Panc1 (cell line): Measurements from ENCODE around the gene NDRG2. TPM values are rescaled to one million over a fixed set of nuclear protein-coding genes. Genes with fewer than 3 reads are reported as not detected.

Experiments used
- ATAC-seq: fragments of 200-7000 bp; cut with Tn5 transposase; 2 replicates; pipeline ENCODE4 v1.9.1; 2020; ENCODE audit warnings: mild to moderate bottlenecking, moderate library complexity
- BruUV-seq: library from RNA; stranded (reverse); fragments of 400-500 nt; replicated peaks from 2 replicates; lab custom pipeline; 2021; lab: Mats Ljungman, UMichigan
- CTCF ChIA-PET: fragments of 300-600 bp; sonication (Branson Sonifier 250); formaldehyde crosslinking; loops from one replicate; lab custom pipeline; 2022; ENCODE audit warnings: antibody characterized with exemption; lab: Charles Lee
- POLR2A ChIA-PET: fragments of 300-600 bp; sonication (Branson Sonifier 250); formaldehyde crosslinking; loops from one replicate; lab custom pipeline; 2022; ENCODE audit warnings: antibody characterized with exemption; lab: Charles Lee
- DNase-seq: peaks from one replicate; pipeline ENCODE4 v3.0.0-alpha.2; 2010; ENCODE audit warnings: low read depth, low spot score
- H3K27ac ChIP-seq: 2 replicates; pipeline ENCODE4 v1.5.1; 2011; ENCODE audit warnings: mild to moderate bottlenecking, low read length, inconsistent platforms
- H3K27me3 ChIP-seq: fragments of 200-500 bp; sonication (Bioruptor generic); 2 replicates; pipeline ENCODE4 v1.6.0; 2014; ENCODE audit warnings: low read length, inconsistent platforms; ENCODE audit not compliant: control insufficient read depth, insufficient read depth
- H3K36me3 ChIP-seq: fragments of 200-500 bp; sonication (Bioruptor generic); 2 replicates; pipeline ENCODE4 v1.5.1; 2014; ENCODE audit warnings: inconsistent platforms, mild to moderate bottlenecking, low read length, moderate library complexity; ENCODE audit not compliant: control insufficient read depth, insufficient read depth
- H3K4me1 ChIP-seq: 2 replicates; pipeline ENCODE4 v1.5.1; 2011; ENCODE audit warnings: inconsistent platforms, mild to moderate bottlenecking, low read length, moderate library complexity; ENCODE audit not compliant: control insufficient read depth, insufficient read depth
- H3K4me3 ChIP-seq, 2 experiments: 2 replicates each; pipeline ENCODE4 v1.5.1; 2011 to 2012; ENCODE audit warnings: low read depth in 2 of 2, low read length in 2 of 2, mild to moderate bottlenecking in 2 of 2, inconsistent platforms in 1 of 2, moderate library complexity in 1 of 2
- H3K9me3 ChIP-seq: fragments of 200-500 bp; sonication (Bioruptor generic); 2 replicates; pipeline ENCODE4 v1.5.1; 2014; ENCODE audit warnings: low read depth, mild to moderate bottlenecking, inconsistent platforms, low read length, moderate library complexity; ENCODE audit not compliant: control insufficient read depth, insufficient read depth
- POLR2AphosphoS5 ChIP-seq: IDR thresholded peaks from 2 replicates; pipeline ENCODE4 v1.6.1; 2012; ENCODE audit warnings: mild to moderate bottlenecking, low read depth, low read length, moderate library complexity
- SIN3A ChIP-seq: IDR thresholded peaks from 2 replicates; pipeline ENCODE4 v1.6.1; 2012; ENCODE audit warnings: low read depth, mild to moderate bottlenecking, low read length, moderate library complexity, borderline replicate concordance; ENCODE audit not compliant: insufficient read depth
- TCF7L2 ChIP-seq: IDR thresholded peaks from 2 replicates; pipeline ENCODE4 v1.6.1; 2011; ENCODE audit warnings: mild to moderate bottlenecking, low read depth, low read length, inconsistent platforms
- in situ Hi-C: cut with HindIII; loops from 2 replicates; pipeline ENCODE4 v1.10.0; 2016; ENCODE audit warnings: low sequenced_read_pairs, low pct_unique_long_range_greater_than_20kb
- intact Hi-C: fragments of 100-400 bp; cut with micrococcal nuclease; formaldehyde crosslinking; loops from one replicate; pipeline ENCODE4 v1.10.0; 2022; ENCODE audit not compliant: unreplicated experiment
- total RNA-seq: library from RNA; stranded (reverse); gene quantifications from one replicate; pipeline ENCODE4 v1.2.1, GENCODE V29; 2021; ENCODE audit not compliant: unreplicated experiment
- TF ChIP-seq, protein P1 (sequence below): fragments of 450-650 bp; IDR thresholded peaks from 2 replicates; pipeline ENCODE4 v1.5.1; 2017; ENCODE audit warnings: mild to moderate bottlenecking
- TF ChIP-seq, protein P2 (sequence below), 2 experiments: IDR thresholded peaks; 2 replicates each; pipeline ENCODE4 v1.6.1; 2011 to 2012; ENCODE audit warnings: low read depth in 2 of 2, control low read depth in 1 of 2, low read length in 1 of 2, mild to moderate bottlenecking in 1 of 2, moderate library complexity in 1 of 2; ENCODE audit not compliant: insufficient read depth in 1 of 2

Gene NDRG2
- total RNA-seq, 1 experiment from 2014 or later, result 1.6 TPM

DNA sequence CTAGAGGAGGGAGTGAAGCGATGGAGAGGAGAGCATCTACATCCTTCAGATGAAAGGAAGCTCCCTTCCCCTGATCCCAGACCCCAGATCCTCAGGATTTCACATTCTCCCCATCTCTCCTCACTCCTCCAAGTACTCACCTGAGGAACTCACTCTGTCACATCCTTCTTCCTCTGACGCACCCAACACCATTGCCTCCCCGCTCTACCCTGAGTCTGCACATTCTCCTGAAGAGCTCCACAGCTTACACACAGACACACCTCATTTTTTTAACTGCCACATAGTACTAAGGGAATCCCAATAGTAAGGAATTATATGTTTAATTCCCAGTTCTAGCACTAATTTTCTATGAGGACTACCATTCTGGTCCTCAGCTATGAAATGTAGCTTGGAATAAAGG lies 51.4 kb downstream of the NDRG2 start:
- in situ Hi-C loops, result no loop called here
- DNase-seq (no peak), ATAC-seq (no peak)
- no TSS peak for BruUV-seq
- intact Hi-C loops, result loop anchor here (5.0 kb wide), 1 partner anchor 276 kb away; no protein-coding TSS in a partner anchor
- ChIA-PET POLR2A (no interaction called here), CTCF (interaction anchor here (0.6 kb wide), 1 partner anchor 31 kb away, joined by 4 read pairs; no protein-coding TSS in a partner anchor)
- H3K4me3 ChIP-seq, result no peak overlapping the region
- H3K27me3 ChIP-seq, result no peaks in the 10 kb centered on the region
- H3K4me1 ChIP-seq, result no peaks in the 10 kb centered on the region
- TF ChIP-seq SIN3A, result no peak
- TF ChIP-seq POLR2AphosphoS5, result no peak
- H3K36me3 ChIP-seq, result no peaks in the 10 kb centered on the region
- no peaks in the 10 kb centered on the region for H3K9me3 ChIP-seq
- H3K27ac ChIP-seq, result no peak overlapping the region

DNA sequence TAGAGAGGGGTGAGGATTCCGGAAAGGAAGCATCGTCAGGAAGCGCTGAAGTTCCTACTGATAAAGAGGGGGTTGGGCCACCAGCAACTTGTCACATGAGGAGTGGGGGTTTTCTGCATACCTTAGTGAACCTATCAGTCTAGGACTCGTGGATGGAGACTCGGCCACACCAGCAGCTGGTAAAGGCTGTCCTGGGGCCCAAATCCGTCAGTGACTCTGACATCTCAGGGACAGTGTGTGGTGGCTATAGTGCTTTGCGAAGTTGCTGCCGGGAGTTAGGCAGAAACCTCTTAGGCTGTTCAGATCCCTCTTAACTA lies 53.2 kb downstream of the NDRG2 start:
- Histone ChIP-seq H3K4me3 (peak overlapping the region; percentile 54 to 79), H3K36me3 (no peaks in the 10 kb centered on the region), H3K27me3 (peaks cover 2% of the 10 kb centered on the region; the same call in 1 of the 2 replicates), H3K4me1 (no peaks in the 10 kb centered on the region), H3K9me3 (no peaks in the 10 kb centered on the region), H3K27ac (no peak overlapping the region)
- no TSS peak for BruUV-seq
- no peak for TF ChIP-seq POLR2AphosphoS5
- intact Hi-C loops, result loop anchor here (1.0 to 5.0 kb wide), 2 partner anchors 113 to 274 kb away; no protein-coding TSS in a partner anchor
- DNase-seq (no peak), ATAC-seq (peak; percentile 43)
- ChIA-PET POLR2A (interaction anchor here (0.7 kb wide), 1 partner anchor 167 kb away, joined by 4 read pairs; no protein-coding TSS in a partner anchor), CTCF (interaction anchor here (0.7 to 1.9 kb wide), 8 partner anchors 11 to 289 kb away, joined by 3 to 16 read pairs (median 4); no protein-coding TSS in a partner anchor)
- in situ Hi-C loops, result no loop called here

DNA sequence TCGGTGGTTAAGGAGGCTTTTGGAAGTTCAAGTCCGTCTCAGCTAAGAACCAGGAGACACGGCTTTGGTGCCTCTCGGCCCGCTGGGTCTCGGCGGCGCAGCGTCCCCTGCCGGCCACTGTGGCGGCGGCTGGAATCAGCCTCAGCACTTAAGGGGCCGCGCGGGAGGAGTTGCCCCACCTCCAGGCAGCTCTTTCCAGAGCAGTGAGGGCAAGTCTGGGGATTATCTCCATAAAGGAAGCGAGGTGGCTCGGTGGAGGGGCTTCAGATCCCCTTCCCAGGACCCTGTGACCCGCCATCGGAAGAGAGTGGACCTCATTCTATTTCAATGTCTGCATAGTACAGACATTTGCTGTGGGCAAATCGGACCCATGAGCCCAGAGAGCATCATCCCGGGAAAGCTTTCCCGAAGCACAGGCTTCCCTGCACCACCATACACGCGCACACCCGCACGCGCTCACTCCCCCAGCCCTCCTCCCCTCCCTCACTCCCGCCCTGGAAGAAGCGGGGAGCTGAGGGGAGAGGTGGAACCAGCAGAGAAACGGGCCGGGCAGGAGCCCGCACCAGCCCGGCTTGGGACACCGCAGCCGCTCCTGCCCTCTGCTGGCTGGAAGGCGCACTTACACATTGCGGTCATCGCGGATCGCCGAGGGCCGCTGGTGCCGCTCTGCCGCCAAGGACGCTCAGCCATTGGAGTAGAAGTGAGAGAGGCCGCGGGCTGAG lies 53.7 kb downstream of the NDRG2 start:
- Histone ChIP-seq H3K36me3 (no peaks in the 10 kb centered on the region), H3K4me3 (peak overlapping the region; percentile 54 to 79), H3K27me3 (peaks cover 2% of the 10 kb centered on the region; the same call in 1 of the 2 replicates), H3K9me3 (no peaks in the 10 kb centered on the region), H3K4me1 (no peaks in the 10 kb centered on the region), H3K27ac (no peak overlapping the region)
- no TSS peak for BruUV-seq
- intact Hi-C loops, result loop anchor here (1.0 to 5.0 kb wide), 2 partner anchors 113 to 274 kb away; no protein-coding TSS in a partner anchor
- ChIA-PET CTCF (interaction anchor here (0.6 to 1.9 kb wide), 12 partner anchors 10 to 299 kb away, joined by 3 to 16 read pairs (median 4); no protein-coding TSS in a partner anchor), POLR2A (interaction anchor here (0.7 kb wide), 1 partner anchor 167 kb away, joined by 4 read pairs; no protein-coding TSS in a partner anchor)
- ATAC-seq, result peak; percentile 95
- peak; percentile 48 for DNase-seq
- TF ChIP-seq, protein P1, sequence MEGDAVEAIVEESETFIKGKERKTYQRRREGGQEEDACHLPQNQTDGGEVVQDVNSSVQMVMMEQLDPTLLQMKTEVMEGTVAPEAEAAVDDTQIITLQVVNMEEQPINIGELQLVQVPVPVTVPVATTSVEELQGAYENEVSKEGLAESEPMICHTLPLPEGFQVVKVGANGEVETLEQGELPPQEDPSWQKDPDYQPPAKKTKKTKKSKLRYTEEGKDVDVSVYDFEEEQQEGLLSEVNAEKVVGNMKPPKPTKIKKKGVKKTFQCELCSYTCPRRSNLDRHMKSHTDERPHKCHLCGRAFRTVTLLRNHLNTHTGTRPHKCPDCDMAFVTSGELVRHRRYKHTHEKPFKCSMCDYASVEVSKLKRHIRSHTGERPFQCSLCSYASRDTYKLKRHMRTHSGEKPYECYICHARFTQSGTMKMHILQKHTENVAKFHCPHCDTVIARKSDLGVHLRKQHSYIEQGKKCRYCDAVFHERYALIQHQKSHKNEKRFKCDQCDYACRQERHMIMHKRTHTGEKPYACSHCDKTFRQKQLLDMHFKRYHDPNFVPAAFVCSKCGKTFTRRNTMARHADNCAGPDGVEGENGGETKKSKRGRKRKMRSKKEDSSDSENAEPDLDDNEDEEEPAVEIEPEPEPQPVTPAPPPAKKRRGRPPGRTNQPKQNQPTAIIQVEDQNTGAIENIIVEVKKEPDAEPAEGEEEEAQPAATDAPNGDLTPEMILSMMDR, result peak; percentile 98
- no peak for TF ChIP-seq POLR2AphosphoS5
- in situ Hi-C loops, result no loop called here

DNA sequence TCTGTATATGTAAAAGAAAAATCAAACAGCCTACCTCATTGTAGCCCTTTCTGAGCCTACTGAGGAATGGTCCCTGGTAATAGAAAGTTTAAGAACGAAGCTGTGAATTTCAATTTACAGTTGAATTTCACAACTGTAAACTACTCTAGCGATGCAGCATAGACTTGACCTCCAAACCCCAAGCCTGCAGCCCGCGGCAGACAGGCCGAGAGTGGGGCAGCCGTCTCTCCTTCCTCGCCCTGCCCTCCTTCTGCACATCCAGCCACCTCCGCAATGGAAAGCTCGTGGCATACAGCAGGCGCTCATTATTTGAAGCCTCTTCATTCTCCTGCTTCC lies 54.2 kb downstream of the NDRG2 start:
- ChIA-PET POLR2A (no interaction called here), CTCF (interaction anchor here (0.6 to 1.9 kb wide), 12 partner anchors 10 to 814 kb away, joined by 3 to 16 read pairs (median 4); no protein-coding TSS in a partner anchor)
- BruUV-seq, result no TSS peak
- TF ChIP-seq, protein P2, sequence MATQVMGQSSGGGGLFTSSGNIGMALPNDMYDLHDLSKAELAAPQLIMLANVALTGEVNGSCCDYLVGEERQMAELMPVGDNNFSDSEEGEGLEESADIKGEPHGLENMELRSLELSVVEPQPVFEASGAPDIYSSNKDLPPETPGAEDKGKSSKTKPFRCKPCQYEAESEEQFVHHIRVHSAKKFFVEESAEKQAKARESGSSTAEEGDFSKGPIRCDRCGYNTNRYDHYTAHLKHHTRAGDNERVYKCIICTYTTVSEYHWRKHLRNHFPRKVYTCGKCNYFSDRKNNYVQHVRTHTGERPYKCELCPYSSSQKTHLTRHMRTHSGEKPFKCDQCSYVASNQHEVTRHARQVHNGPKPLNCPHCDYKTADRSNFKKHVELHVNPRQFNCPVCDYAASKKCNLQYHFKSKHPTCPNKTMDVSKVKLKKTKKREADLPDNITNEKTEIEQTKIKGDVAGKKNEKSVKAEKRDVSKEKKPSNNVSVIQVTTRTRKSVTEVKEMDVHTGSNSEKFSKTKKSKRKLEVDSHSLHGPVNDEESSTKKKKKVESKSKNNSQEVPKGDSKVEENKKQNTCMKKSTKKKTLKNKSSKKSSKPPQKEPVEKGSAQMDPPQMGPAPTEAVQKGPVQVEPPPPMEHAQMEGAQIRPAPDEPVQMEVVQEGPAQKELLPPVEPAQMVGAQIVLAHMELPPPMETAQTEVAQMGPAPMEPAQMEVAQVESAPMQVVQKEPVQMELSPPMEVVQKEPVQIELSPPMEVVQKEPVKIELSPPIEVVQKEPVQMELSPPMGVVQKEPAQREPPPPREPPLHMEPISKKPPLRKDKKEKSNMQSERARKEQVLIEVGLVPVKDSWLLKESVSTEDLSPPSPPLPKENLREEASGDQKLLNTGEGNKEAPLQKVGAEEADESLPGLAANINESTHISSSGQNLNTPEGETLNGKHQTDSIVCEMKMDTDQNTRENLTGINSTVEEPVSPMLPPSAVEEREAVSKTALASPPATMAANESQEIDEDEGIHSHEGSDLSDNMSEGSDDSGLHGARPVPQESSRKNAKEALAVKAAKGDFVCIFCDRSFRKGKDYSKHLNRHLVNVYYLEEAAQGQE (IDR thresholded peaks at IDR 0.05; ENCODE audit: insufficient read depth in 1 of 2, low read depth in 2 of 2, low read length in 1 of 2), result no peak
- TF ChIP-seq TCF7L2 (no peak), POLR2AphosphoS5 (no peak)
- TF ChIP-seq, protein P1, result no peak
- intact Hi-C loops (loop anchor here (5.0 kb wide), 1 partner anchor 273 kb away; no protein-coding TSS in a partner anchor), in situ Hi-C loops (no loop called here)
- no peaks in the 10 kb centered on the region for H3K36me3 ChIP-seq
- peaks cover 2% of the 10 kb centered on the region; the same call in 1 of the 2 replicates for H3K27me3 ChIP-seq
- no peaks in the 10 kb centered on the region for H3K9me3 ChIP-seq
- no peaks in the 10 kb centered on the region for H3K4me1 ChIP-seq
- H3K4me3 ChIP-seq, result peak overlapping the region; percentile 54 to 79
- ATAC-seq, result peak; percentile 51
- no peak overlapping the region for H3K27ac ChIP-seq
- DNase-seq, result no peak
